HFF-Myc (cell line): ENCODE measurements around the gene ZDHHC8.

Source experiments
- DNase-seq: peaks from one replicate; pipeline ENCODE4 v3.0.0-alpha.2; 2011; ENCODE audit warnings: low read depth; ENCODE audit errors: extremely low read depth
- H3K4me3 ChIP-seq: replicated peaks from 2 replicates; pipeline ENCODE4 v1.5.1; 2011; ENCODE audit warnings: low read depth, mild to moderate bottlenecking, control low read depth, low read length
- CTCF ChIP-seq: IDR thresholded peaks from 2 replicates; pipeline ENCODE4 v1.5.1; 2012; ENCODE audit warnings: mild to moderate bottlenecking, low read depth, low read length, control low read depth; ENCODE audit errors: missing control alignments

The ZDHHC8 gene

GRCh38 chr22:20099099-20099711 lies 32.4 kb upstream of the ZDHHC8 start:
- TF ChIP-seq CTCF, result no peak
- DNase-seq, result no peak
- H3K4me3 ChIP-seq, result no peak overlapping the region

- TF ChIP-seq CTCF, result no peak
- DNase-seq, result no peak
- H3K4me3 ChIP-seq, result no peak overlapping the region
Observed at GRCh38 chr22:20101638-20102037, 30.0 kb upstream of the ZDHHC8 start.

DNA sequence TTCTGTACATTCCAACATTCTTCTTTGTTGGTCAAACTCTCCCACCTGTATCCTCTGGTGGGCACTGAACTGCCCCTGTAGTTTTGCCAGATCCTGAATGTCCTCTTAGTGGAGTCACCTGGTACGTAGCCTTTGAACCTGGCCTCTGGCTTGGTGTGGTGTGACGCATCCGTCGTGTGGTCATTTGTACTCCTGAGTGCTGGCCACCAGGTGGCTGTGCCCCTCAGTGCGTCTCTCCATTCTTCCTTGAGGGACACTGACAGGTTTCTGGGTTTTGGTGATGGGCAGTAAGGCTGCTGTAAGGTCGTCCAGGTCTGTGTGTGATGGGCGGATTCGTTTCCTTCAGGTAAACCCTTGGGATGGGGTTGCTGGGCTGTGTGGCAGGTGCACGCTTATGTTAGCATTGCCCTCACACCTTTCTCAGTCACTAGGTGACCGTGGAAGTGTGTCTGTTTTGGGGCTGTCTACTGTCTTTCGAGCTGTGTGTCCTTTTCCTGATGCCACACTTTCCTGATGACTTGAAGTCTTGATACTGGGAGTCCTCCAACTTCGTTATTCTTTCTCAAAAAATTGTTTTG lies 29.3 kb upstream of the ZDHHC8 start:
- H3K4me3 ChIP-seq, result no peak overlapping the region
- no peak for TF ChIP-seq CTCF

GRCh38 chr22:20105456-20106204 lies 26.0 kb upstream of the ZDHHC8 start:
- H3K4me3 ChIP-seq, result no peak overlapping the region
- TF ChIP-seq CTCF, result no peak
- DNase-seq, result no peak

More for the DNA sequence above, 29.3 kb upstream of the ZDHHC8 start:
- DNase-seq, result no peak

- no peak for DNase-seq
- H3K4me3 ChIP-seq, result no peak overlapping the region
- TF ChIP-seq CTCF, result no peak
Observed at GRCh38 chr22:20106205-20106848, 25.3 kb upstream of the ZDHHC8 start.

DNA sequence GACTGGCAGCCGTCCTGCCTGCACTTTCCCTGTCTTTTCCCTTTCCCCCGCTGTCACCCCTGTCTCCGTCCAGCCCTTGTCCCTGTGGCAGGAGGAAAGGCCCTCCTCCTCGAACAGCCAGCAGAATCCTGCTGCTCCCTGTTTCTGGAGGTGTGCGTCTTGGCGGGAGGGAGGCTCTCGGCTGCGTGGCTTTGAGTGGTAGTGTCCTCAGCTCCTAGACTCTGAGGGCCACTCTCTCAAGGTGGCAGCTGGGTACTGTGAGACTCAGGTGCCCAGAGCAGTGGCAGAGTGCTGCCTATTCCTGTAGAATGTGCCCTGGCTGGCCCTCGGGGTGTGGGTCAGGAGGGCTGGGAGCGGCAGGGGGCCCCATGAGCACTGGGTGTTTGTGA lies 24.8 kb upstream of the ZDHHC8 start:
- TF ChIP-seq CTCF, result no peak
- DNase-seq, result no peak
- no peak overlapping the region for H3K4me3 ChIP-seq
